GF-D8 (cell line): ENCODE measurements around the gene IREB2.
"Not testable (repeated sequence)": the region's sequence is repeated elsewhere in the genome, so short reads cannot be mapped to it uniquely, and the experiment has no call there.

Experiments used
- DNase-seq: peaks from one replicate; lab custom pipeline; 2025; lab: John Stamatoyannopoulos, UW

IREB2 gene

GRCh38 chr15:78481917-78482316 is 43.9 kb downstream of the IREB2 start:
- DNase-seq: no peak

DNA sequence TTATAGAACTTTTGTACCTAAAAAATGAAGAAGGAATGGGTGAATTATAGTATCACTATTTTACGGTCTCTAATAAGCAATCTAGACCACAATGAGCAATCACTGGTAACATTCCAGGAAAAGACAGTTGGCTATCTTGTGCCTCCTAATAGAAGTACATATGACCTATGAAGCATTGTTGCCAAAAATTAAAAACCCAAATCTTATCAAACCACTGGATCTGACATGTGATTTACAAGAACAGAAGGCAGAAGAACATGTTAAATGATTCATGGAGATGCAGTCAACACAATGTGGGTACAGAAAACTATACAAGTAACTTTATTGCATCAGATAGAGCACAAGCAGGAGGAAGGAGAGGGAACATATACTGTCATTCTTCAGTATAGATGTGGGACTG is 54.9 kb downstream of the IREB2 start:
- DNase-seq: no peak

DNA sequence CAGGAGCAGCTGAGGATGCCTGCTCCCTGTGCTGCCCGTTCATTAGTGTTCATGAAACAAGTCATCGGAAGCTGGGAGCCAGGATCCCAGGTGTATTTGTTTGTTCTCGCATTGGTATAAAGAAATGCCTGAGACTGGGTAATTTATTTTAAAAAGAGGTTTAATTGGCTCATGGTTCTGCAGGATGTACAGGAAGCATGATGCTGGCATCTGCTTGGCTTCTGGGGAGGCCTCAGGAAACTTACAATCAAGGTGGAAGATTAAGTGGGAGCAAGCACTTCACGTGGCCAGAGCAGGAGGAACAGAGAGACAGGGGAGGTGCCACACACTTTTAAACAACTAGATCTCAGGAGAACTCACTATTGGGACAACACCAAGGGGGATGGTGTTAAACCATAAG is 63.8 kb downstream of the IREB2 start:
- DNase-seq: no peak

DNA sequence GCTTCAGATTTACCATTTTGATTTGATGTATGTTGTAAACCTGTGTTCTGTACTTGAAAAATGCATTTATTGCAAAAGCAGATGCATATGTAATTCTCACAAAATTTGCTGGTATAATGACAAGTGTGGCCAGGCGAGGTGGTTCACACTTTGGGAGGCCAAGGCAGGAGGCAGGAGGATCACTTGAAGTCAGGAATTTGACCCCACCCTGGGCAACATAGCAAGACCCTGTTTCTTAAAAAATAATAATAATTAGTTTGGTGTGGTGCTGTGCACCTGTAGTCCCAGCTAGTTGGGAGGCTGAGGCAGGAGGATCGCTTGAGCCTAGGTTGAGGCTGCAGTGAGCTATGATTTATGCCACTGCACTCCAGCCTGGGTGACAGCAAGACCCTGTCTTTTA is 64.6 kb downstream of the IREB2 start:
- no peak for DNase-seq

- no peak for DNase-seq
Observed at GRCh38 chr15:78506971-78507830, 69.2 kb downstream of the IREB2 start, which contains the start of gene HYKK. TSS of gene HYKK (plus strand) at chr15:78507577. CDS start at chr15:78513089, 5,512 bp downstream.

DNA sequence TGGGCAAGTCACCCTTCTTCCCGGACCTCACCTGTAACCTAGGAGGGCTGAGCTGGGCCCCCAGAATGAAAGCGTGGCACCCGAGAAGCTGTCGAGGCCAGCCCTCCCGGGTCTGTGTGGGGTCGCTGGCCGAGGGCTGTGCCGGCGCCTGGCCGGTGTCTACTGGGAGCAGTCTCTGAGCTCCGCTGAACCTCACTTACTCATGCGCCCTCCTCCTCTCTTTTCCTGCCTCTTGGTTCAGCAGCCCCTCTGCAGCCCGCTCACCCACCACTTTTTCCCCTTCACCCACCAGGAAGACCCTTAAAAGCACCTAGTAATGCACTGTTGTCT is 69.8 kb downstream of the IREB2 start:
- no peak for DNase-seq

DNA sequence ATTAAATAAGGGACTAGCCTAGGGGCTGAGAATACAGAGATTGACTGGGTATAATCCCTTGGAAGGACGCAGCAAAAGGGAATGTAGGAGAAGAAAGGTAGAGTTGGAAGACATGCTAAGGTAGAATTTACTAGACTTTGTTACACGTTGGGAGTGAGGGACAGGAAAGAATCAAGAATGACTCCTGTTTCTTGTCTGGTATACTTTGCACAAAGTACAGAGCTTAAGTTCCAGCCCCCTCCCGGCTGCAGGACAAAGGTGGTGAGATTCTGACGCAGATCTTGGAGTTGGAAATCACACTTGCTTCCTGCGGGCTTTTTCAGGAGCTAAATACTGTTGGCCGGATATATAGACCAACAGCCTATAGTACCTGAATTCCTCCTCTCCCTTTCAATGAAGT is 70.3 kb downstream of the IREB2 start:
- no peak for DNase-seq

- no peak for DNase-seq
Observed at GRCh38 chr15:78509726-78510312, 71.8 kb downstream of the IREB2 start.

- DNase-seq: not testable (repeated sequence)
Observed at GRCh38 chr15:78520035-78520434, 82.0 kb downstream of the IREB2 start.

DNA sequence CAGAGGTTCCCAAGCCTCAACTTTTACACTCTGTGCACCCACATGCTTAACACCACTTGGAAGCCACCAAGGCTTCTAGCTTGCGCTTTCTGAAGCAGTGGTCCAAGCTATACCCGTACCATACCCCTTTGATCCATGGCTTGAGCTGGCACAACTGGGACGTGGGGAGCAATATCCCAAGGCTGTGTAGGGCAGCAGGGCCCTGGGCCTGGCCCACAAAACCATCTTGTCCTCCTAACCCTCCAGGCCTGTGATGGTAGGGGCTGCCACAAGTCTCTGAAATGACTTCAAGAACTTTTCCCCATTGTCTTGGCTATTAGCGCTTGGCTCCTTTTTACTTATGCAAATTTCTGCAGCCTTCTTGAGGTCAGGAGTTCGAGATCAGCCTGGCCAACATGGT is 86.2 kb downstream of the IREB2 start:
- DNase-seq: no peak

- no peak for DNase-seq
Observed at GRCh38 chr15:78527325-78527724, 89.3 kb downstream of the IREB2 start.

DNA sequence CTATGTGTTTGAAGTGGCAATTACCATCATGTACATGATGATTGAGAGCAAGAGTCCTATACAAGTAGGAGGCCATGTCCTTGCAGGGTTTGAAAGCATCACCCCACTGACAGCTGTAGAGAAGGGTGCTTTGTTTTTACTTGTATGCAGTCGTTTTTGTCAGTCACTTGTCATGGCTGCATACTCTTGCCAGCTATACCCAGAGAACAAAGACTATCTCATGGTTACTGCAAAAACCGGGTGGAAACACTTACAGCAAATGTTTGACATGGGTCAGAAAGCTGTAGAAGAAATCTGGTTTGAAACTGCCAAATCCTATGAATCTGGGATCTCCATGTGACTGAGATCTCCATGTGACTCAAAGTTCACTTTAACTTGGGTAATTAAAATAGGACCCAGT is 95.3 kb downstream of the IREB2 start:
- no peak for DNase-seq

- no peak for DNase-seq
Observed at GRCh38 chr15:78536134-78536533, 98.1 kb downstream of the IREB2 start.

DNA sequence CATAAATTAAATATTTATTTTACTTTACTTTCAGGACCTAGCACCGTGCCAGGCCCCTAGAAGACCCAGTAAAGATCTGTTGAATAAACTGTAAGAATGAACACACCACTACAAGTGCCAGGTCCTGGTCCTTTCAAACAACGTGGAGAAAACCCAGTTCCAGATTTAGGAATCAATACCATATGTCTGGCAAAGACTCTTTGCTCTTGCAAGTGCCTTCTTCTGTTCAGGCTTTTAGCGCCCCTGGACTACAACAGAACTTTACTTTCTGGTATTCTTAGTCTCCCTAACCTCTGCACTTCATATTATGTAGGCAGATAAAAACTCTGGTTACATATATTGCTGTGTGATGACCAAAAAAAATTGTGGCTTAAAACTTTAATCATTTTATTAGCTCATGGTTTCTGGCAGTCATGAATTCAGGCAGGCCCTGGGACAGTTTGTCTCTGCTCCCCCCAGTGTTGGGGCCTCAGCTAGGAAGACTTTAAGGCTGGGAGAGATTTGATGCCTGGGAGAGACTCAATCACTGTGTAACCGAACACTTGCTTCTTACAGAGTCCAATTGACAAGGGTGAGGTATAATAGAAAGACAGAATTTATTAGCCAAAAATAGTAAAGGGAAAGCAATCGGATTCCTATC is 99.4 kb downstream of the IREB2 start:
- no peak for DNase-seq

DNA sequence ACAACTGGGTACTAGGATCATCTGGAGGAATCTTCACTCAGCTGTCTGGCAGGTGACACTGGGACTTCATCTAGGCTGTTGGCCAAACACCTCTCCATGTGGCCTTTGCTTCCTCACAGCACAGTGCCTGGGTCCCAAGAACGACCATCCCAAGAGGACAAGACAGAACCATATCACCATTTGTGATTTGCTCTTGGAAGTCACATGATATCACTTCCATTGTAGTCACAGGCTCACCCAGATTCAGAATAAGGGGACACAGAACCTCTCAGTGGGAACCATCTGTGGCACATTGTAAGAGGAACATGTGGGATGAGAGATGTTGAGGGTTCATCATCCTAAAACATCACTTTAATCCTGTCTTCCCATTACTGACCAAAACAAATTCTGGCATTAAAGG is 100.3 kb downstream of the IREB2 start:
- no peak for DNase-seq

DNA sequence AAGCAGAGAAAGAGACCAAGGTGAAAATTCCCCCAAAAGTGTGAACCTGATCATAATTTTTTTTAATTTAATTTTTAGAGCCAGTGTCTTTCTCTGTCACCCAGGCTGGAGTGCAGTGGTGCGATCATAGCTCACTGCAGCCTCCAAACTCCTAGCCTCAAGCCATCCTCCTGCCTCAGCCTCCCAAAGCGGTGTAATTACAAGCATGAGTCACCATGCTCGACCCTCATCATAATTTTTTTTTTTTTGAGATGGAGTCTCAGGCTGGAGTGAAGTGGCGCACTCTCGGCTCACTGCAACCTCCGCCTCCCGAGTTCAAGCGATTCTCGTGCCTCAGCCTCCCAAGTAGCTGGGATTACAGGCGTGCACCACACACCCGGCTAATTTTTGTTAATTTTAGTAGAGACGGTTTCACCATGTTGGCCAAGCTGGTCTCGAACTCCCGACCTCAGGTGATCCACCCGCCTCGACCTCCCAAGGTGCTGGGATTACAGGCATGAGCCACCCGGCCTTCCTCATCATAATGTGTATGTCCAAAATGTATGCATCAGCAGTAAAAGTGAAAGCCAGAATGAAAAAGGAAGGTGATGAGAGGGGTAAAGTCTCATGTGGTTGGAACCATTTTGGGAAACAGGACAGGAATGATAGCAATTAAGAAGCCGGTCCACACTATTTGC is 101.6 kb downstream of the IREB2 start:
- DNase-seq: not testable (repeated sequence)

DNA sequence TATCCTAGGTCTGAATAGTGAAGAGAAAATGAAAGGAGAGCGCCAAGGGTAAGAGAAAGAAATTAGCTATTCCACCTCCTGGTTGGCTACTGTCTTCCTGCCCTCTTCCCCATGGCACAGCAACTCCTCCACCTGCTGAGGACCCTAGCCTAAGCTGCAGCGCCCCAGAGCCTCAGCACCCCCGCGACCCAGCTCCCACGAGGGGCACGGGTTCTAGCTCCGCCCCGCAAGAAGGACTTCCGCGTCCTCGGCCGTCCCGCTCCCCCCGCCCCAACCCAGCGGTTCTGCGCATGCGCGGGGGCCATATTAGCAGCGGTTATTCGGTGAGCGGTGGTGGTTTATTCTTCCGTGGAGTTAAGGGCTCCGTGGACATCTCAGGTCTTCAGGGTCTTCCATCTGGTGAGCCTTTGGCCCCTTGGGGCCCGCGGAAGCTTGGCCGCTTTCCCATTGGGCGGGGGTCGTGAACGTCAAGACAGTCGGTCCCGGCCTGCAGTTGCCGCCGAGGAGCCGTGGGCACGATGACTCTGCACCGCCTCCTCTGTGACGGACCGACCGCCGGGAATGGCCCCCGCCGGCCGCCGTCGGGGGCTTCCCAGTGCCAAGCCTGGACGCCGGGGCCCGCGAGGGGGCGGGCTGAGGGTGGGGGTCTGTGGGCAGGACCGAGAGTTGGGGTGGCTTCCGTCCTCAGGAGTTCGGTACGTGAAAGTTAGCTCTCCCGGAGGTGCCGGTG is 102.3 kb downstream of the IREB2 start, which contains the start of gene PSMA4:
PSMA4 (plus strand) TSS at position 304 of the 730 bp plus-strand sequence. CDS start 1,484 bp downstream, outside the sequence.
- peak; percentile 71 for DNase-seq

DNA sequence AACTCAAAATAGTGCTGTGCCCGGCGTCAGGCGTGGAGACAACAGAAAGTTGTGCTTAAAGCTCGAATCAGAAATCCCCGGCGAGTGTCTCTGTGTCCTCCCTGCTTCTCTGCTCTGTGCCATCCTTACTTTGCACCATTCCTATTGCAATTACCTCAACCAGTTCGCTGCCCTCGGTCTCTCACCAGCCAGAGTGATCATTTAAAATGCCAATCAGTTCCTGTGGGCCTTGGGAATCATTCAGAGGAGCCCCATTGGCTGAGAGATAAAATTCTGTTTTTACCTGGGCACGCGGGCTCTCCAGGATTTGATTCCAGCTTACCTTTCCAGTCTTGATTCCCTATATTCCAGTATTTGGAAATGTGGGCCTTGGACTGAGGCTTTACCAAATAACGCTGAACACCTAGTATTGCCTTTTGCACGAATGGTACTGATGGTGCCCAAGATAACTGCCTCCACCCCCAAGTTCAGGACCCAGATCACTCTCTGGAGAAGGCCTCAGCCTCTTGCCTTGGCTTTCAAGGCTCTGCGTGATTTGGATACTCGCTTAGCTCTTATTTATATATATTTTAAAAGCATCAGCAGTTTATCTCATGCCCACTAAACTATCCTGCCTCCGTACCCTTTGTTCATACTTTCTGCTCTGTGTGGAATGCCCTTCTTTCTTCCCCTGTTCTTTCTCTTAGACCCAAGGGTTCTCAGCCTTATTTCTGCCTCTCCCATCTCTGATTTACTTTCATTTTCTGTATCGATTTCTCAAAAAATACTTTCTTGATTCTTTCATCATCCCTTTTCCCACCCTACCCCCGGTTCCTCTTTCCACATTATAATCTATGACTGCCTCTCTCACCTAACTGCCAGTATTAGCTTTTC is 103.1 kb downstream of the IREB2 start:
- no peak for DNase-seq

DNA sequence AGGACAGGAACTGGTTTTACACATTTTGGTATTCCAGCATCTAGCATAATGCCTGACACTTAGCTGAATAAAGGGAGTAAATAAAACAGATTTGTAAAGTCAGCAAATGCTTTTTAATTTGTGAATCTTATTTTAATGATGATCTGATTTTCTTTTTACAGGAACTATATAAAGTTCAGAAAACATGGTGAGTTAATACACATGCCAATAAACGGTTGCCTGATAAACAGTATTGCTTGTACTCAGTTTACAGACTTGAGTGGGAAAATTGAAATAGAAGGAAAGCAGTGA is 103.7 kb downstream of the IREB2 start:
- no peak for DNase-seq

GRCh38 chr15:78542647-78543046 is 104.6 kb downstream of the IREB2 start:
- DNase-seq: no peak

DNA sequence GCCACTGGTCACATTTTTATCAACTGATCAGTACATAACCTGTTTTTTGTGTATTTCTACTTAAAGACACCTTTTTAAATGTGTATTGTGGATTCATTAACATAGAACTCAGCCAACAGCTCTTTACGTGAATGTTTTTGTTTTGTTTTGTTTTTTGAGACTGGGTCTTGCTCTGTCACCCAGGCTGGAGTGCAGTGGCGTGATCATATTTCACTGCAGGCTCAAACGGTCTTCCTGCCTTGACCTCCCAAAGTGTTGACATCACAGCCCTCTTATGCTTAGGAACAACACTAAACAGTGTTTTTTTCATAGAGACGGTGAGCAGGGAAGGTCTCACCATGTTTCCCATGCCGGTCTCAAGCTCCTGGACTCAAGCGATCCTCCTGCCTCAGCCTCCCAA is 112.2 kb downstream of the IREB2 start:
- DNase-seq: no peak
